GM12878 (cell line): ENCODE results near the gene GATAD2B. TPM values are rescaled to one million over a fixed set of nuclear protein-coding genes. Genes with fewer than 3 reads are reported as not detected.

Source experiments
- ASH2L ChIP-seq: fragments of 300-600, 200-600 bp; sonication (generic); IDR thresholded peaks from 2 replicates; pipeline ENCODE4 v1.6.1; 2017; ENCODE audit warnings: low read depth, mild to moderate bottlenecking, borderline replicate concordance
- BCL3 ChIP-seq: IDR thresholded peaks from 2 replicates; pipeline ENCODE4 v1.6.1; 2011; ENCODE audit warnings: borderline replicate concordance, low read depth, mild to moderate bottlenecking, moderate library complexity, low read length; ENCODE audit not compliant: insufficient read depth, poor library complexity, severe bottlenecking
- CBX3 ChIP-seq: fragments of 200-600 bp; sonication (generic); IDR thresholded peaks from 2 replicates; pipeline ENCODE4 v1.6.1; 2016; ENCODE audit warnings: low read depth, borderline replicate concordance
- EED ChIP-seq: sonication (generic); IDR thresholded peaks from 2 replicates; pipeline ENCODE4 v1.6.1; 2016; ENCODE audit warnings: antibody characterized with exemption, low read depth
- IRF3 ChIP-seq: fragments of 450-650 bp; IDR thresholded peaks from 2 replicates; pipeline ENCODE4 v1.6.1; 2014; ENCODE audit warnings: mild to moderate bottlenecking
- MEF2B ChIP-seq: fragments of 450-650 bp; IDR thresholded peaks from 2 replicates; pipeline ENCODE4 v1.6.1; 2018; ENCODE audit warnings: mild to moderate bottlenecking, moderate library complexity; ENCODE audit not compliant: partially characterized antibody, poor library complexity, severe bottlenecking
- MYC ChIP-seq: IDR thresholded peaks from 2 replicates; pipeline ENCODE4 v1.6.1; 2011; ENCODE audit warnings: mild to moderate bottlenecking, low read length, moderate library complexity, inconsistent platforms; ENCODE audit not compliant: insufficient read depth, insufficient replicate concordance, insufficient read length, severe bottlenecking
- NBN ChIP-seq: fragments of 450-650 bp; IDR thresholded peaks from 2 replicates; pipeline ENCODE4 v1.6.1; 2016
- NKRF ChIP-seq: fragments of 450-650 bp; conservative IDR thresholded peaks from 2 replicates; pipeline ENCODE4 v1.6.1; 2017; ENCODE audit warnings: mild to moderate bottlenecking, moderate library complexity
- NRF1 ChIP-seq: conservative IDR thresholded peaks from 2 replicates; pipeline ENCODE4 v1.6.1; 2011; ENCODE audit warnings: mild to moderate bottlenecking, low read depth, low read length, improper control_type of control experiment
- PAX8 ChIP-seq: fragments of 450-650 bp; IDR thresholded peaks from 2 replicates; pipeline ENCODE4 v1.6.1; 2017; ENCODE audit warnings: mild to moderate bottlenecking, moderate library complexity
- PKNOX1 ChIP-seq: fragments of 450-650 bp; IDR thresholded peaks from 2 replicates; pipeline ENCODE4 v1.6.1; 2016; ENCODE audit warnings: mild to moderate bottlenecking
- POU2F2 ChIP-seq: IDR thresholded peaks from 3 replicates; pipeline ENCODE4 v1.6.1; 2011; ENCODE audit warnings: low read depth, mild to moderate bottlenecking, low read length, borderline replicate concordance
- RBBP5 ChIP-seq: fragments of 200-600 bp; sonication (generic); conservative IDR thresholded peaks from 2 replicates; pipeline ENCODE4 v1.6.1; 2016
- RELA ChIP-seq: fragments of 450-650 bp; IDR thresholded peaks from 2 replicates; pipeline ENCODE4 v1.8.0; 2014; ENCODE audit warnings: borderline replicate concordance; ENCODE audit not compliant: partially characterized antibody
- RUNX3 ChIP-seq: IDR thresholded peaks from 2 replicates; pipeline ENCODE4 v1.6.1; 2012; ENCODE audit warnings: low read length, inconsistent platforms
- SIN3A ChIP-seq: IDR thresholded peaks from 2 replicates; pipeline ENCODE4 v1.6.1; 2012; ENCODE audit warnings: low read depth, low read length, improper control_type of control experiment
- SIX5 ChIP-seq: IDR thresholded peaks from 2 replicates; pipeline ENCODE4 v1.6.1; 2011; ENCODE audit warnings: mild to moderate bottlenecking, low read depth, low read length, moderate library complexity; ENCODE audit not compliant: severe bottlenecking
- SPI1 ChIP-seq: IDR thresholded peaks from 2 replicates; pipeline ENCODE4 v1.6.1; 2011; ENCODE audit warnings: low read depth, mild to moderate bottlenecking, low read length, moderate library complexity, borderline replicate concordance; ENCODE audit not compliant: insufficient read depth
- SUZ12 ChIP-seq: fragments of 200-600 bp; sonication (generic); IDR thresholded peaks from one replicate; pipeline ENCODE4 v1.6.1; 2018; ENCODE audit warnings: antibody characterized with exemption, mild to moderate bottlenecking; ENCODE audit not compliant: unreplicated experiment
- TBL1XR1 ChIP-seq: IDR thresholded peaks from 2 replicates; pipeline ENCODE4 v1.6.1; 2012; ENCODE audit warnings: low read depth, low read length, improper control_type of control experiment
- TCF12 ChIP-seq: IDR thresholded peaks from 2 replicates; pipeline ENCODE4 v1.6.1; 2011; ENCODE audit warnings: low read depth, mild to moderate bottlenecking, low read length
- USF1 ChIP-seq: IDR thresholded peaks from 2 replicates; pipeline ENCODE4 v1.6.1; 2011; ENCODE audit warnings: borderline replicate concordance, low read depth, mild to moderate bottlenecking, moderate library complexity, mixed read lengths, low read length; ENCODE audit not compliant: insufficient read depth; ENCODE audit errors: extremely low read length
- ZNF24 ChIP-seq: fragments of 450-650 bp; IDR thresholded peaks from 2 replicates; pipeline ENCODE4 v1.6.1; 2017; ENCODE audit warnings: antibody characterized with exemption, mild to moderate bottlenecking
- ZNF622 ChIP-seq: fragments of 450-650 bp; IDR thresholded peaks from 2 replicates; pipeline ENCODE4 v1.6.1; 2017; ENCODE audit warnings: mild to moderate bottlenecking, inconsistent platforms
- polyA plus RNA-seq, 11 experiments: library from polyadenylated mRNA; depleted of rRNA in 4 of 11; unstranded in 6 of 11; stranded (reverse) in 5 of 11; fragments of >200 nt; fragmentation: Nextera tagmentation in 4 of 11; fragmentation: Illumina TruSeq in 1 of 11; extraction: Ambion mirVana in 4 of 11; extraction: Trizol in 1 of 11; gene quantifications; 1 replicate in 1 of 11; 2 replicates in 10 of 11; pipeline versions ENCODE4 v1.2.1 to v1.2.3, GENCODE V29; 2011 to 2016; ENCODE audit warnings: inconsistent platforms in 2 of 11, missing spikeins in 2 of 11, low read depth in 1 of 11
- total RNA-seq, 4 experiments: library from RNA; depleted of rRNA in 3 of 4; stranded (reverse); fragments of >200 nt in 3 of 4; fragmentation: Illumina TruSeq in 1 of 4; extraction: Trizol in 1 of 4; gene quantifications; 2 replicates each; pipeline versions ENCODE4 v1.2.1 to v1.2.3, GENCODE V29; 2013 to 2021

Gene GATAD2B
- total and polyA plus RNA-seq, 10 of the 15 experiments (the other 5 are each of a cell fraction or from before 2014, with no cell fraction given), result 2.4 to 63.1 (median 8.7) TPM

GRCh38 chr1:153849487-153850185 is 73.1 kb downstream of the GATAD2B start (continued):
- TF ChIP-seq RUNX3 (peak; percentile 62), ZNF24 (no peak), ZNF622 (no peak), NRF1 (no peak), SIX5 (no peak), TCF12 (no peak), EED (peak; percentile 83), PKNOX1 (no peak; the same call in 1 of the 2 replicates), SIN3A (no peak), POU2F2 (0 out of 3 replicates have a peak, but pooled peaks have one; percentile 18), RBBP5 (no peak), PAX8 (no peak), SUZ12 (no peak), BCL3 (no peak), RELA (no peak), ASH2L (no peak), USF1 (no peak), MEF2B (peak; percentile 65), NKRF (no peak), TBL1XR1 (no peak), IRF3 (no peak), MYC (no peak), SPI1 (peak; percentile 16; the same call in 1 of the 2 replicates), NBN (peak; percentile 94), CBX3 (no peak)
